K562 (cell line): ENCODE measurements around the gene CCNY. TPM values are rescaled to one million over a fixed set of nuclear protein-coding genes. Genes with fewer than 3 reads are reported as not detected.

ENCODE experiments used
- ATAC-seq: fragments of 200-7000 bp; cut with Tn5 transposase; 3 replicates; pipeline ENCODE4 v1.9.1; 2020; ENCODE audit warnings: moderate library complexity
- BruUV-seq: library from RNA; stranded (reverse); fragments of 400-500 nt; replicated peaks from 2 replicates; lab custom pipeline; 2021; lab: Mats Ljungman, UMichigan
- CTCF ChIA-PET: fragments of 300-600 bp; formaldehyde crosslinking; extraction: SDS; loops from one replicate; lab custom pipeline; 2021; ENCODE audit warnings: low intra/inter-chr PET ratio; lab: Yijun Ruan, JAX
- POLR2A ChIA-PET: fragments of 300-600, 350-650 bp; sonication (Branson Sonifier 250); formaldehyde crosslinking; extraction: SDS; loops from one replicate; lab custom pipeline; 2021; ENCODE audit warnings: antibody characterized with exemption, inconsistent platforms; lab: Yijun Ruan, JAX
- DNase-seq, 4 experiments: peaks; one replicate each; pipeline versions ENCODE4 v3.0.0 to v3.0.0-alpha.2; 2011 to 2018; ENCODE audit warnings: low spot score in 3 of 4, mixed read lengths in 3 of 4; ENCODE audit errors: extremely low read depth in 1 of 4
- FAIRE-seq: peaks from 2 replicates; lab custom pipeline; 2011; peaks lifted over from hg19 to GRCh38; lab: Jason Lieb, UNC
- H2AFZ ChIP-seq: 2 replicates; pipeline ENCODE4 v1.6.0; 2011; ENCODE audit warnings: low read depth, low read length, control low read depth, inconsistent platforms
- H3K27ac ChIP-seq: fragments of 200-600 bp; 3 replicates; pipeline ENCODE4 v1.8.0; 2011; ENCODE audit warnings: low read depth, mild to moderate bottlenecking, control low read depth, inconsistent platforms, low read length, moderate library complexity, mixed read lengths; ENCODE audit errors: extremely low read depth
- H3K27me3 ChIP-seq, 2 experiments: fragments of 300-600 bp in 1 of 2; 2 replicates in 1 of 2; 3 replicates in 1 of 2; pipeline versions ENCODE4 v1.6.0 to v1.8.0; 2011; ENCODE audit warnings: inconsistent platforms in 2 of 2, low read length in 2 of 2, mild to moderate bottlenecking in 1 of 2, mixed read lengths in 1 of 2, moderate library complexity in 1 of 2; ENCODE audit not compliant: control insufficient read depth in 2 of 2, insufficient read depth in 2 of 2
- H3K36me3 ChIP-seq: fragments of 300-600 bp; 3 replicates; pipeline ENCODE4 v1.8.0; 2011; ENCODE audit warnings: mild to moderate bottlenecking, low read length, inconsistent platforms; ENCODE audit not compliant: control insufficient read depth, insufficient read depth
- H3K4me1 ChIP-seq, 2 experiments: fragments of 200-600 bp in 1 of 2; replicated peaks in 1 of 2; 2 replicates in 1 of 2; 3 replicates in 1 of 2; pipeline versions ENCODE4 v1.5.1 to v1.8.0; 2011; ENCODE audit warnings: inconsistent platforms in 2 of 2, low read length in 2 of 2, mild to moderate bottlenecking in 1 of 2, mixed read lengths in 1 of 2, moderate library complexity in 1 of 2; ENCODE audit not compliant: control insufficient read depth in 2 of 2, insufficient read depth in 2 of 2
- H3K4me2 ChIP-seq: 2 replicates; pipeline ENCODE4 v1.6.1; 2011; ENCODE audit warnings: low read length, control low read depth, inconsistent platforms, mixed read lengths; ENCODE audit not compliant: insufficient read depth
- H3K4me3 ChIP-seq: fragments of 200-600 bp; sonication (generic), shearing (Covaris generic); 2 replicates; pipeline ENCODE4 v1.5.1; 2016; ENCODE audit warnings: control low read depth, inconsistent platforms
- H3K79me2 ChIP-seq: fragments of 200-600 bp; 3 replicates; pipeline ENCODE4 v1.8.0; 2011; ENCODE audit warnings: low read length, inconsistent platforms; ENCODE audit not compliant: control insufficient read depth, insufficient read depth
- H3K9ac ChIP-seq, 2 experiments: 2 replicates each; pipeline versions ENCODE4 v1.6.0 to v1.6.1; 2011; ENCODE audit warnings: low read depth in 2 of 2, low read length in 2 of 2, control low read depth in 1 of 2, inconsistent platforms in 1 of 2, mild to moderate bottlenecking in 1 of 2, mixed read lengths in 1 of 2; ENCODE audit not compliant: insufficient read depth in 1 of 2
- H3K9me1 ChIP-seq: one replicate; pipeline ENCODE4 v1.6.0; 2011; ENCODE audit warnings: inconsistent platforms, mild to moderate bottlenecking, low read length, moderate library complexity; ENCODE audit not compliant: control insufficient read depth, insufficient read depth
- H3K9me3 ChIP-seq: replicated peaks from 2 replicates; pipeline ENCODE4 v1.5.1; 2011; ENCODE audit warnings: low read depth, low read length, inconsistent platforms; ENCODE audit not compliant: control insufficient read depth, insufficient read depth
- H4K20me1 ChIP-seq: replicated peaks from 2 replicates; pipeline ENCODE4 v1.6.1; 2011; ENCODE audit warnings: low read length, inconsistent platforms, mixed read lengths; ENCODE audit not compliant: control insufficient read depth, insufficient read depth
- EZH2 ChIP-seq: IDR thresholded peaks from 2 replicates; pipeline ENCODE4 v1.6.1; 2012; ENCODE audit warnings: low read depth, mild to moderate bottlenecking, inconsistent platforms, low read length, borderline replicate concordance
- GTF2A2 ChIP-seq: IDR thresholded peaks from 2 replicates; pipeline ENCODE4 v1.6.1; 2016; ENCODE audit warnings: mild to moderate bottlenecking, missing genetic modification characterization, missing compliant biosample characterization
- IRF2 ChIP-seq: sonication (generic); formaldehyde crosslinking; IDR thresholded peaks from 2 replicates; pipeline ENCODE4 v1.8.1; 2022; ENCODE audit warnings: mild to moderate bottlenecking, missing genetic modification reagents
- MEF2A ChIP-seq: IDR thresholded peaks from 2 replicates; pipeline ENCODE4 v1.6.1; 2011; ENCODE audit warnings: low read depth, mild to moderate bottlenecking, low read length, moderate library complexity; ENCODE audit not compliant: control insufficient read depth
- SUPT5H ChIP-seq: fragments of 450-650 bp; IDR thresholded peaks from 2 replicates; pipeline ENCODE4 v1.6.1; 2016
- ZNF324 ChIP-seq: fragments of 250-450 bp; sonication (Bioruptor Pico); IDR thresholded peaks from 2 replicates; pipeline ENCODE4 v1.4.0; 2020; ENCODE audit warnings: mild to moderate bottlenecking
- WGBS: fragments of 100-300 bp; shearing (Covaris generic); methylation state at CpG from one replicate; pipeline ENCODE4 v1.1.6; 2016; ENCODE audit warnings: low coverage, mixed read lengths; ENCODE audit not compliant: insufficient coverage; ENCODE audit errors: missing lambda C conversion rate; 5-methylcytosine and 5-hydroxymethylcytosine counted together
- in situ Hi-C: fragments of 300-500 bp; cut with MboI; formaldehyde crosslinking; loops from 4 replicates; pipeline ENCODE4 v1.15.0; 2018; ENCODE audit warnings: inconsistent platforms, mixed read lengths
- intact Hi-C: fragments of 100-400 bp; cut with micrococcal nuclease; formaldehyde crosslinking; loops from 2 replicates; pipeline ENCODE4 v1.14.2; 2022
- polyA plus RNA-seq, 8 experiments: library from polyadenylated mRNA; depleted of rRNA in 4 of 8; stranded (reverse) in 5 of 8; unstranded in 3 of 8; fragments of >200 nt; fragmentation: Nextera tagmentation in 2 of 8; fragmentation: Illumina TruSeq in 1 of 8; extraction: Ambion mirVana in 2 of 8; extraction: Trizol in 1 of 8; gene quantifications; 2 replicates each; pipeline versions ENCODE4 v1.2.1 to v1.2.3, GENCODE V29; 2011 to 2014; ENCODE audit warnings: inconsistent platforms in 1 of 8, missing spikeins in 1 of 8
- total RNA-seq, 7 experiments: library from RNA; depleted of rRNA in 6 of 7; stranded (reverse); fragments of >200 nt in 6 of 7; fragmentation: Illumina TruSeq in 2 of 7; extraction: Trizol in 2 of 7; gene quantifications; 2 replicates each; pipeline versions ENCODE4 v1.2.1 to v1.2.3, GENCODE V29; 2011 to 2021; ENCODE audit warnings: low replicate concordance in 1 of 7
- TF ChIP-seq, protein P1 (sequence below): sonication (generic); formaldehyde crosslinking; IDR thresholded peaks from 2 replicates; pipeline ENCODE4 v1.8.1; 2023; ENCODE audit warnings: mild to moderate bottlenecking, missing genetic modification reagents
- TF ChIP-seq, protein P2 (sequence below): fragments of 450-650 bp; IDR thresholded peaks from 2 replicates; pipeline ENCODE4 v1.6.1; 2016; ENCODE audit warnings: antibody characterized with exemption
- TF ChIP-seq, protein P3 (sequence below), 3 experiments: IDR thresholded peaks in 2 of 3; conservative IDR thresholded peaks in 1 of 3; 2 replicates each; pipeline ENCODE4 v1.5.1; 2011 to 2012; ENCODE audit warnings: low read length in 3 of 3, mild to moderate bottlenecking in 3 of 3, control low read depth in 2 of 3, improper control_type of control experiment in 1 of 3, inconsistent platforms in 1 of 3, low read depth in 1 of 3, mixed read lengths in 1 of 3, moderate library complexity in 1 of 3; ENCODE audit not compliant: insufficient read depth in 2 of 3
- TF ChIP-seq, protein P4 (sequence below): sonication (generic); formaldehyde crosslinking; IDR thresholded peaks from 2 replicates; pipeline ENCODE4 v1.8.0; 2022; ENCODE audit warnings: missing genetic modification reagents, mild to moderate bottlenecking, borderline replicate concordance
- TF ChIP-seq, protein P5 (sequence below): sonication (generic); formaldehyde crosslinking; IDR thresholded peaks from 2 replicates; pipeline ENCODE4 v1.8.1; 2023; ENCODE audit warnings: mild to moderate bottlenecking, missing genetic modification reagents

The CCNY gene
- total and polyA plus RNA-seq, 9 of the 15 experiments (the other 6 are each of a cell fraction or from before 2014, with no cell fraction given), result 8.4 to 109 (median 38.6) TPM

DNA sequence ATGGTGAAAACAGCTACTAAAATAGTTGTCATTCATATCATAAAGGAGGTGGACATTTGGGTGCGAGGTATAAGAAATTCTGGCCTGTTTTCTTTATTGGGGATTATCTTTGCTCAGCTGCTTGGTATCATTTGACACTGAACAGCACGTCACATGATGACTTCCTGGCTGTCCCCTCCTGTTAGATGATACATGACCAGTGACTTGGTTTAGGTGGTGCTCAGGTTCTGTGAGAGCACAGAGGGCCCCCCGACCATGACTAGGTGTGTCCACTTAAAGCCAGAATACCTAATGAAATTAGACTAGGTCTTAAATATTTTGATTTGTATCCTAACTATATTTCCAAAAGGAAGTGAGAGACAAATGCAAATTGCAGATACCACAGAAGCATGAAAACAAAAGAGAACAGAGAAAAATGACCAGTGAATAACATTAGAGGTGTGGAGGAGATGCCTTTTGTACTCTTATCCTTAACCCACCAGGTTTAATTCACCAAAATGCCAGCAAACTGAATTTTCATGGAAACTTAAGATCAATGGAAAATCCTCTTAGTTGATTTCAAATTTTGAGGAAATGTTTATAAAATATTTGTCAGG lies 218.2 kb downstream of the CCNY start:
- in situ Hi-C loops (loop anchor here (25.0 kb wide), 1 partner anchor 317 kb away; no protein-coding TSS in a partner anchor), intact Hi-C loops (no loop called here)
- DNase-seq (no peak), FAIRE-seq (no peak), ATAC-seq (no peak)
- H3K4me2 ChIP-seq, result no peak overlapping the region
- H3K4me3 ChIP-seq, result no peak overlapping the region
- WGBS, result 85% methylated on average over 3 of the region's 3 CpGs
- no peaks in the 10 kb centered on the region for H3K27me3 ChIP-seq
- TF ChIP-seq, protein P1, sequence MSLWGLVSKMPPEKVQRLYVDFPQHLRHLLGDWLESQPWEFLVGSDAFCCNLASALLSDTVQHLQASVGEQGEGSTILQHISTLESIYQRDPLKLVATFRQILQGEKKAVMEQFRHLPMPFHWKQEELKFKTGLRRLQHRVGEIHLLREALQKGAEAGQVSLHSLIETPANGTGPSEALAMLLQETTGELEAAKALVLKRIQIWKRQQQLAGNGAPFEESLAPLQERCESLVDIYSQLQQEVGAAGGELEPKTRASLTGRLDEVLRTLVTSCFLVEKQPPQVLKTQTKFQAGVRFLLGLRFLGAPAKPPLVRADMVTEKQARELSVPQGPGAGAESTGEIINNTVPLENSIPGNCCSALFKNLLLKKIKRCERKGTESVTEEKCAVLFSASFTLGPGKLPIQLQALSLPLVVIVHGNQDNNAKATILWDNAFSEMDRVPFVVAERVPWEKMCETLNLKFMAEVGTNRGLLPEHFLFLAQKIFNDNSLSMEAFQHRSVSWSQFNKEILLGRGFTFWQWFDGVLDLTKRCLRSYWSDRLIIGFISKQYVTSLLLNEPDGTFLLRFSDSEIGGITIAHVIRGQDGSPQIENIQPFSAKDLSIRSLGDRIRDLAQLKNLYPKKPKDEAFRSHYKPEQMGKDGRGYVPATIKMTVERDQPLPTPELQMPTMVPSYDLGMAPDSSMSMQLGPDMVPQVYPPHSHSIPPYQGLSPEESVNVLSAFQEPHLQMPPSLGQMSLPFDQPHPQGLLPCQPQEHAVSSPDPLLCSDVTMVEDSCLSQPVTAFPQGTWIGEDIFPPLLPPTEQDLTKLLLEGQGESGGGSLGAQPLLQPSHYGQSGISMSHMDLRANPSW (CRISPR knock-in tag), result no peak
- TF ChIP-seq GTF2A2 (tag), result no peak
- TF ChIP-seq, protein P2, sequence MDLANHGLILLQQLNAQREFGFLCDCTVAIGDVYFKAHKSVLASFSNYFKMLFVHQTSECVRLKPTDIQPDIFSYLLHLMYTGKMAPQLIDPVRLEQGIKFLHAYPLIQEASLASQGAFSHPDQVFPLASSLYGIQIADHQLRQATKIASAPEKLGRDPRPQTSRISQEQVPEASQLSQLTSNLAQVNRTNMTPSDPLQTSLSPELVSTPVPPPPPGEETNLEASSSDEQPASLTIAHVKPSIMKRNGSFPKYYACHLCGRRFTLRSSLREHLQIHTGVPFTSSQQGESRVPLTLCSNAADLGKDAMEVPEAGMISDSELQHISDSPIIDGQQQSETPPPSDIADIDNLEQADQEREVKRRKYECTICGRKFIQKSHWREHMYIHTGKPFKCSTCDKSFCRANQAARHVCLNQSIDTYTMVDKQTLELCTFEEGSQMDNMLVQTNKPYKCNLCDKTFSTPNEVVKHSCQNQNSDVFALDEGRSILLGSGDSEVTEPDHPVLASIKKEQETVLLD, result no peak
- TF ChIP-seq ZNF324 (CRISPR knock-in tag), result no peak
- TF ChIP-seq, protein P3, sequence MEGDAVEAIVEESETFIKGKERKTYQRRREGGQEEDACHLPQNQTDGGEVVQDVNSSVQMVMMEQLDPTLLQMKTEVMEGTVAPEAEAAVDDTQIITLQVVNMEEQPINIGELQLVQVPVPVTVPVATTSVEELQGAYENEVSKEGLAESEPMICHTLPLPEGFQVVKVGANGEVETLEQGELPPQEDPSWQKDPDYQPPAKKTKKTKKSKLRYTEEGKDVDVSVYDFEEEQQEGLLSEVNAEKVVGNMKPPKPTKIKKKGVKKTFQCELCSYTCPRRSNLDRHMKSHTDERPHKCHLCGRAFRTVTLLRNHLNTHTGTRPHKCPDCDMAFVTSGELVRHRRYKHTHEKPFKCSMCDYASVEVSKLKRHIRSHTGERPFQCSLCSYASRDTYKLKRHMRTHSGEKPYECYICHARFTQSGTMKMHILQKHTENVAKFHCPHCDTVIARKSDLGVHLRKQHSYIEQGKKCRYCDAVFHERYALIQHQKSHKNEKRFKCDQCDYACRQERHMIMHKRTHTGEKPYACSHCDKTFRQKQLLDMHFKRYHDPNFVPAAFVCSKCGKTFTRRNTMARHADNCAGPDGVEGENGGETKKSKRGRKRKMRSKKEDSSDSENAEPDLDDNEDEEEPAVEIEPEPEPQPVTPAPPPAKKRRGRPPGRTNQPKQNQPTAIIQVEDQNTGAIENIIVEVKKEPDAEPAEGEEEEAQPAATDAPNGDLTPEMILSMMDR (IDR thresholded peaks at IDR 0.05 in 2 of 3, conservative IDR thresholded peaks at IDR 0.05 in 1 of 3; ENCODE audit: insufficient read depth in 2 of 3, low read depth in 1 of 3, low read length in 3 of 3), result no peak
- no peak for TF ChIP-seq EZH2
- no peak for TF ChIP-seq IRF2 (CRISPR knock-in tag)
- TF ChIP-seq SUPT5H, result no peak
- no peak for TF ChIP-seq MEF2A
- TF ChIP-seq, protein P4, sequence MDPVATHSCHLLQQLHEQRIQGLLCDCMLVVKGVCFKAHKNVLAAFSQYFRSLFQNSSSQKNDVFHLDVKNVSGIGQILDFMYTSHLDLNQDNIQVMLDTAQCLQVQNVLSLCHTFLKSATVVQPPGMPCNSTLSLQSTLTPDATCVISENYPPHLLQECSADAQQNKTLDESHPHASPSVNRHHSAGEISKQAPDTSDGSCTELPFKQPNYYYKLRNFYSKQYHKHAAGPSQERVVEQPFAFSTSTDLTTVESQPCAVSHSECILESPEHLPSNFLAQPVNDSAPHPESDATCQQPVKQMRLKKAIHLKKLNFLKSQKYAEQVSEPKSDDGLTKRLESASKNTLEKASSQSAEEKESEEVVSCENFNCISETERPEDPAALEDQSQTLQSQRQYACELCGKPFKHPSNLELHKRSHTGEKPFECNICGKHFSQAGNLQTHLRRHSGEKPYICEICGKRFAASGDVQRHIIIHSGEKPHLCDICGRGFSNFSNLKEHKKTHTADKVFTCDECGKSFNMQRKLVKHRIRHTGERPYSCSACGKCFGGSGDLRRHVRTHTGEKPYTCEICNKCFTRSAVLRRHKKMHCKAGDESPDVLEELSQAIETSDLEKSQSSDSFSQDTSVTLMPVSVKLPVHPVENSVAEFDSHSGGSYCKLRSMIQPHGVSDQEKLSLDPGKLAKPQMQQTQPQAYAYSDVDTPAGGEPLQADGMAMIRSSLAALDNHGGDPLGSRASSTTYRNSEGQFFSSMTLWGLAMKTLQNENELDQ (CRISPR knock-in tag), result no peak
- TF ChIP-seq, protein P5, sequence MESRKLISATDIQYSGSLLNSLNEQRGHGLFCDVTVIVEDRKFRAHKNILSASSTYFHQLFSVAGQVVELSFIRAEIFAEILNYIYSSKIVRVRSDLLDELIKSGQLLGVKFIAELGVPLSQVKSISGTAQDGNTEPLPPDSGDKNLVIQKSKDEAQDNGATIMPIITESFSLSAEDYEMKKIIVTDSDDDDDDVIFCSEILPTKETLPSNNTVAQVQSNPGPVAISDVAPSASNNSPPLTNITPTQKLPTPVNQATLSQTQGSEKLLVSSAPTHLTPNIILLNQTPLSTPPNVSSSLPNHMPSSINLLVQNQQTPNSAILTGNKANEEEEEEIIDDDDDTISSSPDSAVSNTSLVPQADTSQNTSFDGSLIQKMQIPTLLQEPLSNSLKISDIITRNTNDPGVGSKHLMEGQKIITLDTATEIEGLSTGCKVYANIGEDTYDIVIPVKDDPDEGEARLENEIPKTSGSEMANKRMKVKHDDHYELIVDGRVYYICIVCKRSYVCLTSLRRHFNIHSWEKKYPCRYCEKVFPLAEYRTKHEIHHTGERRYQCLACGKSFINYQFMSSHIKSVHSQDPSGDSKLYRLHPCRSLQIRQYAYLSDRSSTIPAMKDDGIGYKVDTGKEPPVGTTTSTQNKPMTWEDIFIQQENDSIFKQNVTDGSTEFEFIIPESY, result no peak
- TSS peak; percentile 14 for BruUV-seq
- H3K27ac ChIP-seq, result no peak overlapping the region
- no peaks in the 10 kb centered on the region for H3K9me3 ChIP-seq
- 0 out of 2 replicates have a peak, but pooled peaks cover 2% of the 10 kb centered on the region for H4K20me1 ChIP-seq
- H2AFZ ChIP-seq, result no peak overlapping the region
- POLR2A ChIA-PET, result no interaction called here
- H3K79me2 ChIP-seq, result no peaks in the 10 kb centered on the region
- peaks cover 4% of the 10 kb centered on the region for H3K9me1 ChIP-seq
- H3K4me1 ChIP-seq, result no peaks in the 10 kb centered on the region
- CTCF ChIA-PET, result no interaction called here
- peaks cover 35% of the 10 kb centered on the region; the same call in 2 of the 3 replicates for H3K36me3 ChIP-seq
- H3K9ac ChIP-seq, result no peak overlapping the region
